B cell (primary cell): ENCODE data around the gene PSMG2. TPM values are rescaled to one million over a fixed set of nuclear protein-coding genes. Genes with fewer than 3 reads are reported as not detected.

Experiments
- ATAC-seq: fragments of 200-7000 bp; cut with Tn5 transposase; one replicate; pipeline ENCODE4 v1.10.0; 2021; ENCODE audit warnings: low read depth, mild to moderate bottlenecking, moderate number of reproducible peaks, moderate library complexity
- CTCF ChIA-PET: fragments of 350-600 bp; sonication (Branson Sonifier 250); formaldehyde crosslinking; loops from one replicate; lab custom pipeline; 2021; ENCODE audit warnings: antibody characterized with exemption, inconsistent platforms; lab: Charles Lee
- POLR2A ChIA-PET: fragments of 350-600 bp; sonication (Branson Sonifier 250); formaldehyde crosslinking; loops from one replicate; lab custom pipeline; 2021; ENCODE audit warnings: antibody characterized with exemption; lab: Charles Lee
- DNase-seq: peaks from one replicate; pipeline ENCODE4 v3.0.0; 2013
- H2AFZ ChIP-seq: 2 replicates; pipeline ENCODE4 v1.6.1; 2012; ENCODE audit warnings: mild to moderate bottlenecking, low read depth, low read length; ENCODE audit not compliant: insufficient read depth, poor library complexity, severe bottlenecking
- H3K27ac ChIP-seq, 2 donors: 1 replicate in 1 of 2; 2 replicates in 1 of 2; pipeline ENCODE4 v1.5.1; 2012 to 2013; ENCODE audit warnings: low read length in 2 of 2, mild to moderate bottlenecking in 2 of 2, moderate library complexity in 1 of 2
- H3K27me3 ChIP-seq, 4 experiments: fragments of 200-600 bp in 1 of 4; sonication (generic) in 1 of 4; replicated peaks in 1 of 4; 1 replicate in 2 of 4; 2 replicates in 2 of 4; pipeline versions ENCODE4 v1.6.1 to v1.7.0; 2013 to 2016; ENCODE audit warnings: low read length in 3 of 4, mild to moderate bottlenecking in 2 of 4, mixed read lengths in 1 of 4, moderate library complexity in 1 of 4; ENCODE audit not compliant: insufficient read depth in 4 of 4, control insufficient read depth in 3 of 4; ENCODE audit errors: control extremely low read depth in 1 of 4
- H3K36me3 ChIP-seq, 2 experiments: replicated peaks in 1 of 2; 1 replicate in 1 of 2; 2 replicates in 1 of 2; pipeline versions ENCODE4 v1.6.1 to v1.7.1; 2013; ENCODE audit warnings: low read length in 1 of 2; ENCODE audit not compliant: insufficient read depth in 2 of 2, control insufficient read depth in 1 of 2; ENCODE audit errors: control extremely low read depth in 1 of 2, extremely low read depth in 1 of 2
- H3K4me1 ChIP-seq, 2 donors: fragments of 200-600 bp in 1 of 2; sonication (generic) in 1 of 2; 1 replicate in 1 of 2; 2 replicates in 1 of 2; pipeline versions ENCODE4 v1.5.1 to v1.6.1; 2013 to 2017; ENCODE audit warnings: low read length in 2 of 2; ENCODE audit not compliant: control insufficient read depth in 2 of 2, insufficient read depth in 2 of 2
- H3K4me2 ChIP-seq: replicated peaks from 2 replicates; pipeline ENCODE3; 2012; ENCODE audit warnings: mild to moderate bottlenecking, low read depth, low read length; ENCODE audit not compliant: poor library complexity, severe bottlenecking
- H3K4me3 ChIP-seq, 5 experiments: fragments of 200-600 bp in 1 of 5; sonication (generic) in 1 of 5; 1 replicate in 3 of 5; 2 replicates in 2 of 5; pipeline versions ENCODE4 v1.5.1 to v1.7.0; 2011 to 2016; ENCODE audit warnings: low read length in 4 of 5, mild to moderate bottlenecking in 4 of 5, low read depth in 2 of 5, control low read depth in 1 of 5, moderate library complexity in 1 of 5; ENCODE audit not compliant: insufficient read depth in 1 of 5; ENCODE audit errors: control extremely low read depth in 1 of 5, extremely low read depth in 1 of 5
- H3K79me2 ChIP-seq: fragments of 200-600 bp; sonication (generic); one replicate; pipeline ENCODE4 v1.6.0; 2016; ENCODE audit warnings: low read length; ENCODE audit not compliant: control insufficient read depth, insufficient read depth
- H3K9ac ChIP-seq: fragments of 200-600 bp; sonication (generic); 2 replicates; pipeline ENCODE4 v1.6.1; 2017; ENCODE audit warnings: mild to moderate bottlenecking, low read length, moderate library complexity
- H3K9me3 ChIP-seq, 3 donors: one replicate each; pipeline versions ENCODE4 v1.6.1 to v1.7.1; 2013; ENCODE audit warnings: low read length in 2 of 3; ENCODE audit not compliant: control insufficient read depth in 2 of 3, insufficient read depth in 1 of 3; ENCODE audit errors: control extremely low read depth in 1 of 3
- H4K20me1 ChIP-seq: 2 replicates; pipeline ENCODE4 v1.6.0; 2012; ENCODE audit warnings: mild to moderate bottlenecking, low read length; ENCODE audit not compliant: insufficient read depth, control insufficient read depth, poor library complexity, severe bottlenecking
- H3K27ac Mint-ChIP-seq: one replicate; pipeline ENCODE4 v1.8.0; 2021; ENCODE audit warnings: mixed read lengths
- H3K27me3 Mint-ChIP-seq: one replicate; pipeline ENCODE4 v1.8.0; 2021; ENCODE audit warnings: mixed read lengths
- H3K4me1 Mint-ChIP-seq: one replicate; pipeline ENCODE4 v1.8.0; 2021; ENCODE audit warnings: mixed read lengths
- H3K4me3 Mint-ChIP-seq: one replicate; pipeline ENCODE4 v1.8.0; 2021; ENCODE audit warnings: mixed read lengths
- H3K9me3 Mint-ChIP-seq: one replicate; pipeline ENCODE4 v1.8.0; 2022; ENCODE audit warnings: mixed read lengths; ENCODE audit not compliant: insufficient read depth
- CTCF ChIP-seq: fragments of 200-600 bp; IDR thresholded peaks from one replicate; pipeline ENCODE4 v1.8.0; 2022; ENCODE audit warnings: antibody characterized with exemption, mild to moderate bottlenecking
- EZH2 ChIP-seq: IDR thresholded peaks from 2 replicates; pipeline ENCODE4 v1.6.1; 2012; ENCODE audit warnings: borderline replicate concordance, low read depth, mild to moderate bottlenecking, moderate library complexity, low read length; ENCODE audit not compliant: insufficient read depth, poor library complexity, severe bottlenecking
- WGBS: methylation state at CpG from one replicate; pipeline ENCODE4 v1.1.5; 2013; ENCODE audit warnings: missing lambda C conversion rate; ENCODE audit not compliant: insufficient coverage; 5-methylcytosine and 5-hydroxymethylcytosine counted together
- intact Hi-C: fragments of 100-400 bp; cut with micrococcal nuclease; formaldehyde crosslinking; loops from one replicate; pipeline ENCODE4 v1.10.0; 2022
- polyA plus RNA-seq: library from polyadenylated mRNA; depleted of rRNA; stranded (reverse); fragments of >200 nt; gene quantifications from 2 replicates; pipeline ENCODE4 v1.2.3, GENCODE V29; 2012
- total RNA-seq, 2 donors: library from RNA; stranded (reverse); fragments of 120-200 nt in 1 of 2; gene quantifications; 1 replicate in 1 of 2; 2 replicates in 1 of 2; pipeline versions ENCODE4 v1.2.3 to v1.2.4, GENCODE V29; 2013 to 2022

The PSMG2 gene
- total and polyA plus RNA-seq, 2 donors (not counting 1 experiment from before 2014, with no cell fraction given), result 31.8 to 64.1 TPM

- no peak overlapping the region for H3K27ac ChIP-seq
- no peaks in the 10 kb centered on the region for H3K79me2 ChIP-seq
- no peak for ATAC-seq
- H3K27me3 ChIP-seq, result peaks cover 0 to 26% (median 2%) of the 10 kb centered on the region in 4 experiments
- peaks cover 12 to 20% of the 10 kb centered on the region in 2 donors for H3K4me1 ChIP-seq
- Mint-ChIP-seq H3K4me1 (peaks cover 17% of the 10 kb centered on the region), H3K27me3 (peaks cover 27% of the 10 kb centered on the region), H3K4me3 (no peak overlapping the region), H3K9me3 (no peaks in the 10 kb centered on the region), H3K27ac (no peak overlapping the region)
- no peak overlapping the region for H3K4me3 ChIP-seq
- no peaks in the 10 kb centered on the region for H3K36me3 ChIP-seq
- no peak overlapping the region for H2AFZ ChIP-seq
- CTCF ChIA-PET, result interaction anchor here (1.0 to 2.0 kb wide), 3 partner anchors 141 to 185 kb away, joined by 4 to 7 read pairs (median 4); no protein-coding TSS in a partner anchor
- H3K9ac ChIP-seq, result no peak overlapping the region
- no peak for DNase-seq
- H4K20me1 ChIP-seq, result no peaks in the 10 kb centered on the region
- WGBS, result 32% methylated on average over 10 of the region's 13 CpGs
- no peak overlapping the region for H3K4me2 ChIP-seq
- POLR2A ChIA-PET, result no interaction called here
- intact Hi-C loops, result loop anchor here (5.0 kb wide), 1 partner anchor 408 kb away; no protein-coding TSS in a partner anchor
- TF ChIP-seq EZH2, result no peak
- TF ChIP-seq CTCF, result no peak
- no peaks in the 10 kb centered on the region for H3K9me3 ChIP-seq
These were observed 46.3 kb downstream of the PSMG2 start for GRCh38 chr18:12749121-12749520.

GRCh38 chr18:12750076-12750714 is 47.4 kb downstream of the PSMG2 start:
- WGBS, result 9% methylated on average over 13 of the region's 14 CpGs
- Mint-ChIP-seq H3K4me1 (peaks cover 17% of the 10 kb centered on the region), H3K9me3 (no peaks in the 10 kb centered on the region), H3K27ac (peak overlapping the region; percentile 21), H3K27me3 (peaks cover 31% of the 10 kb centered on the region), H3K4me3 (peak overlapping the region; percentile 61)
- Histone ChIP-seq H3K79me2 (no peaks in the 10 kb centered on the region), H3K4me1 (peaks cover 12 to 20% of the 10 kb centered on the region in 2 donors), H4K20me1 (no peaks in the 10 kb centered on the region), H3K27ac (no peak overlapping the region), H3K27me3 (peaks cover 0 to 26% (median 2%) of the 10 kb centered on the region in 4 experiments), H3K4me3 (peak overlapping the region in 2 of 5 experiments; percentile 2 to 3), H3K36me3 (no peaks in the 10 kb centered on the region), H3K9me3 (no peaks in the 10 kb centered on the region), H3K4me2 (peak overlapping the region; percentile 63), H2AFZ (peak overlapping the region; percentile 62), H3K9ac (peak overlapping the region; percentile 32)
- DNase-seq, result peak; percentile 39
- intact Hi-C loops, result no loop called here
- TF ChIP-seq EZH2 (no peak), CTCF (no peak)
- ATAC-seq, result peak; percentile 72
- POLR2A ChIA-PET, result no interaction called here
- CTCF ChIA-PET, result interaction anchor here (0.7 to 2.0 kb wide), 3 partner anchors 43 to 184 kb away, joined by 4 to 7 read pairs (median 4); no protein-coding TSS in a partner anchor
